ENCODE data around the gene RUSF1. TPM values are rescaled to one million over a fixed set of nuclear protein-coding genes. Genes with fewer than 3 reads are reported as not detected.

The RUSF1 gene
- total RNA-seq, 2 donors from 2014 or later = 67.9 to 74.2 TPM

DNA sequence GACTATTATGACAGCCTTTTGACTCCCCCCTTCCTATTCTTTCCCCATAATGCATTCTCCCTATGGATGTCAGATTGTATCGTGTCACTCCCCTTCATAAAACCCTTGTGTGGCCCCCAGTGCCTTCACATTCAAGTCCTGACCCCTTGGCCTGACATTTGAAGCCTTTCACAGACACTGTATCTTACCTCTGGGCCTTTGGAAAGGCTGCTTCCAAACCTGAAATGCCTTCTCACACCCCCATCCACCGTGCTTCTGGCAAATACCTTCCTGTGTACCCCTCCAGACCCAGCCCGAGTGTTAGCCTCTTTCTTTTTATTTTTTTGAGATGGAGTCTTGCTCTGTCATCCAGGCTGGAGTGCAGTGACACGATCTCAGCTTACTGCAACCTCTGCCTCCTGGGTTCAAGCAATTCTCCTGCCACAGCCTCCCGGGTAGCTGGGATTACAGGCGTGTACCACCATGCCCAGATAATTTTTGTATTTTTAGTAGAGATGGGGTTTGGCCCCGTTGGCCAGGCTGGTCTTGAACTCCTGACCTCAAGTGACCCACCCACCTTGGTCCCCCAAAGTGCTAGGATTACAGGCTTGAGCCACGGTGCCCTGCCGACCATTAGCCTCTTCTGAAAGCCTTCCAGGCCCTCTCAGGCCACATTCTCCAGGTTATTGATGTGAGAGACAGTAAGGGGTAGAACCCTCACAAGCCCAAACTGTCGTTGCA, 46.8 kb downstream of the RUSF1 start:
- DNase-seq (ENCODE audit: low spot score) (no peak), ATAC-seq (ENCODE audit: insufficient number of reproducible peaks, low FRiP score, low read depth) (no peak)
- TF ChIP-seq, protein P1, sequence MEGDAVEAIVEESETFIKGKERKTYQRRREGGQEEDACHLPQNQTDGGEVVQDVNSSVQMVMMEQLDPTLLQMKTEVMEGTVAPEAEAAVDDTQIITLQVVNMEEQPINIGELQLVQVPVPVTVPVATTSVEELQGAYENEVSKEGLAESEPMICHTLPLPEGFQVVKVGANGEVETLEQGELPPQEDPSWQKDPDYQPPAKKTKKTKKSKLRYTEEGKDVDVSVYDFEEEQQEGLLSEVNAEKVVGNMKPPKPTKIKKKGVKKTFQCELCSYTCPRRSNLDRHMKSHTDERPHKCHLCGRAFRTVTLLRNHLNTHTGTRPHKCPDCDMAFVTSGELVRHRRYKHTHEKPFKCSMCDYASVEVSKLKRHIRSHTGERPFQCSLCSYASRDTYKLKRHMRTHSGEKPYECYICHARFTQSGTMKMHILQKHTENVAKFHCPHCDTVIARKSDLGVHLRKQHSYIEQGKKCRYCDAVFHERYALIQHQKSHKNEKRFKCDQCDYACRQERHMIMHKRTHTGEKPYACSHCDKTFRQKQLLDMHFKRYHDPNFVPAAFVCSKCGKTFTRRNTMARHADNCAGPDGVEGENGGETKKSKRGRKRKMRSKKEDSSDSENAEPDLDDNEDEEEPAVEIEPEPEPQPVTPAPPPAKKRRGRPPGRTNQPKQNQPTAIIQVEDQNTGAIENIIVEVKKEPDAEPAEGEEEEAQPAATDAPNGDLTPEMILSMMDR (IDR thresholded peaks at IDR 0.05) = no peak
- H3K36me3 ChIP-seq = peaks cover 11% of the 10 kb centered on the region
- peaks cover 21 to 28% of the 10 kb centered on the region in 2 donors for H3K4me1 ChIP-seq (ENCODE audit: control insufficient read depth in 1 of 2, low read depth in 2 of 2)
- H3K4me3 ChIP-seq = no peak overlapping the region
- H3K27me3 ChIP-seq (replicated peaks; ENCODE audit: insufficient read depth) = no peaks in the 10 kb centered on the region
- H3K9me3 ChIP-seq = no peaks in the 10 kb centered on the region
- no peak overlapping the region for H3K27ac ChIP-seq

DNA sequence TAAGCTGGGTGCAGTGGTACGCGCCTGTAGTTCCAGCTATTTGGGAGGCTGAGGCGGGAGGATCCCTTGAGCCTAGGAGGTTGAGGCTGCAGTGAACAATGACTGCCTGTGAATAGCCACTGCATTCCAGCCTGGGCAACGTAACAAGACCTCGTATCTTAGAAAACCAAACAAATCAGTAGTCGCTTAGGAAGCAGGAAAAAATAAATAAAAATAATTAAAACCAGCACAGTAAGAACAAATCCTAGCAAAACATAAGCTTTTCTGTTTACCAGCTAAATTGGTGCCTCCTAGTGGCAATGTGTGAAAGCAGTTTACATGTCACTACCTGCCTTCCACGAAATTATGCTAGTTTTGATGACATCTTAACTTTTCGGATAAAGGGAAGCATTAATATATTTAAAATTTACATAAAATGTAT, 47.6 kb downstream of the RUSF1 start:
- Histone ChIP-seq H3K36me3 (peaks cover 7% of the 10 kb centered on the region), H3K9me3 (no peaks in the 10 kb centered on the region), H3K27ac (peak overlapping the region; percentile 35 to 96), H3K4me1 (ENCODE audit: control insufficient read depth in 1 of 2, low read depth in 2 of 2) (peaks cover 28 to 36% of the 10 kb centered on the region in 2 donors), H3K4me3 (peak overlapping the region; percentile 85), H3K27me3 (replicated peaks; ENCODE audit: insufficient read depth) (no peaks in the 10 kb centered on the region)
- no peak for DNase-seq (ENCODE audit: low spot score)
- ATAC-seq (ENCODE audit: insufficient number of reproducible peaks, low FRiP score, low read depth) = no peak
- TF ChIP-seq, protein P1 (IDR thresholded peaks at IDR 0.05) = peak; percentile 43

DNA sequence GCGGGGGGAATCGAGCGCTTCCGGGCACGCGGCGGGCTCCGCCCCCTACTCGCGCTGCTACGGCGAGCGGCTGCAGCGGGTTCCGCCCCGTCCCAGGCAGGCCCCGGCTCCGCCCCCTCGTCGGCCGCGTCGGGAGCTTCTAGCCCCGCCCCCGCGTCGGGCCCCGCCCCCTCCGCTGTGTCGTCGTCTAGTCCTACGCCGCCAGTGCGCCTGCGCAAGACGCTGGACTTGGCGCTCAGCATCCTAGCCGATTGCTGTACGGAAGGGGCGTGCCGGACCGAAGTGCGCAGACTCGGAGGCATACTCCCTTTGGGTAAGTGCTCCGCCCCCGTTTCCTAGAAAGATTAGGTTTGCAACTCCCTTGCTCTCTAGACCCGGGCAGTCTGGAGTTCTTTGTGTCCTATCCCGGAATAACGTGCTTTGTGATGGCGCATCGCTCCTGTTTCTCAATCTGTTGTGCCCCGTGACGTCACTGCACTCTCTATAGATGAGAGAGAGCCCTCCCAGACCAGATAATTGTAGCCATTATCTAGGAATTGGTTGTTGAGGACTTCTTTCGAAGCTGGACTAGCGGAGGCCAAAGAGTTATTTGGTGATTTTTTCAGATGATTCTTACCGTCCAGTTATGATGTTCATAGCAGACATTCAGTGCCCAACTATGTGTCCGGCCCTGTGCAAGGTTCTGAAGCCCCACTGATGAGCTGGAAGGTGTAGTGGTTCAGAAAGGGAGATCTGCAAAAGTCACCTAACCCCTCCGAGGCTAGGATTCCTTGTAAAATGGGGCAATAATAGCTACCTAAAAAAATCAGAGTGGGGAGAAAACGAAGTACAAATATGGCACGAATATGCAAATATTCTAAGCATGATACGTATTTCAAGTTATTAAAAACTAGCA, 48.3 kb downstream of the RUSF1 start:
- ATAC-seq (ENCODE audit: insufficient number of reproducible peaks, low FRiP score, low read depth) = peak; percentile 83
- TF ChIP-seq, protein P1 (IDR thresholded peaks at IDR 0.05) = no peak

DNA sequence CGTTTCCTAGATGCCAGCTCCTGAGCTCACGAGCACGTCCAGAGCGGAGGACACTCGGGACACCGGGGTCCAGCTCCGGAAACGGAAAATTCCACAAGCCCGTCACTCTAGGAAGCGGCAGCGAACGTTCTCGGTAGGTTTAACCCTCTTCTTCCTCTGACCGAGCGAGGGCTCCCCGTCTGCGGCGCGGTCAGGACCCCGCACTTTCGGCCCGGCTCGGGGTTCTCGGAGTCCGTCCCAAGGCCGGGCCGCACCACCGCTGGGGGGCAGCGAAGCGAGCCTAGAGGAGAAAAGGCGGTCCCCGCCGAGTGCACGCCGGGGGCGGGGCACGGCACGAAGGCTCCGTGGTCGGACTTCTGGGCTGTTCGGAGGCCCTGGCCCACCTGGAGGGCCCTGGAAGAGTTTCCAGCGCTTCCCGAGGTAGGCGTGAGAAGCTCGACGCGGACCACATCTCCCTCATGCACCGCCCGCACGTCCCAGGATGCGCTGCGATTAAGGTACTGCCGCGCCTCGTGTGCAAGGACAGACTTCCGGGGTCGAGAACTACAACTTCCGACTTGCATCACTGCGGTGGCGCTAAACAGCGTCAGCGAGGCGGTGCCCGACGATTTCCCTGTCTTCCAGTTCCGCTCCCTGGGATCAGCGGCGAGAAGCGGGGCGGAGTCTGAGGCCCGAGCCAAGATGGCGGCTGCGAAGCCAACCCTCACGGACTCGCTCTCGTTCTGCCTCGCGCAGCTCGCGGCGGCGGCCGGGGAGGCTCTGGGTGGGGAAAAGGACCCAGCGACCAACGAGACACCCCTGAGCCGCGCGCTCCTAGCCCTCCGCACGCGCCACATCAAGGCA, 49.1 kb downstream of the RUSF1 start, which contains the start of gene ARMC5:
TSS of gene ARMC5 (plus strand) at position 658 of the 843 bp plus-strand sequence. CDS start at position 682, 24 bp downstream.
- Histone ChIP-seq H3K4me1 (ENCODE audit: control insufficient read depth in 1 of 2, low read depth in 2 of 2) (peaks cover 37 to 50% of the 10 kb centered on the region in 2 donors), H3K4me3 (peak within 1 kb of the TSS; percentile 85), H3K36me3 (peaks cover 6% of the 10 kb centered on the region), H3K9me3 (no peaks in the 10 kb centered on the region), H3K27me3 (replicated peaks; ENCODE audit: insufficient read depth) (no peaks in the 10 kb centered on the region), H3K27ac (peak within 1 kb of the TSS; percentile 96 to 99)
- ATAC-seq (ENCODE audit: insufficient number of reproducible peaks, low FRiP score, low read depth) (peak; percentile 89), DNase-seq (ENCODE audit: low spot score) (peak; percentile 86)
- TF ChIP-seq, protein P1 (IDR thresholded peaks at IDR 0.05) = peak; percentile 64

More for the DNA sequence above, 48.3 kb downstream of the RUSF1 start:
- Histone ChIP-seq H3K27ac (peak overlapping the region; percentile 96 to 99), H3K27me3 (replicated peaks; ENCODE audit: insufficient read depth) (no peaks in the 10 kb centered on the region), H3K36me3 (peaks cover 6% of the 10 kb centered on the region), H3K4me1 (ENCODE audit: control insufficient read depth in 1 of 2, low read depth in 2 of 2) (peaks cover 32 to 43% of the 10 kb centered on the region in 2 donors), H3K9me3 (no peaks in the 10 kb centered on the region), H3K4me3 (peak overlapping the region; percentile 85)
- DNase-seq (ENCODE audit: low spot score) = peak; percentile 99
